Activated naive CD4-positive, alpha-beta T cell treated with anti-CD3 and anti-CD28 coated beads, Interleukin-2, amount 10 ng/mL, durations not matched to agents 7 days and 5 days (primary cell): ENCODE results near the gene TAS2R50.
"Not testable (repeated sequence)": the region's sequence is repeated elsewhere in the genome, so short reads cannot be mapped to it uniquely, and the experiment has no call there.

Source experiments
- CTCF ChIA-PET: fragments of 350-600 bp; sonication (Branson Sonifier 250); formaldehyde crosslinking; loops from one replicate; lab custom pipeline; 2021; ENCODE audit warnings: antibody characterized with exemption; lab: Charles Lee
- DNase-seq: peaks from one replicate; pipeline ENCODE4 v3.0.0-alpha.2; 2020
- H3K27ac Mint-ChIP-seq: one replicate; pipeline ENCODE4 v1.8.0; 2021; ENCODE audit warnings: mild to moderate bottlenecking, moderate library complexity, mixed read lengths
- H3K27me3 Mint-ChIP-seq: one replicate; pipeline ENCODE4 v1.8.0; 2021; ENCODE audit warnings: mild to moderate bottlenecking, mixed read lengths
- H3K36me3 Mint-ChIP-seq: one replicate; pipeline ENCODE4 v1.8.0; 2021; ENCODE audit warnings: mixed read lengths
- H3K4me1 Mint-ChIP-seq: one replicate; pipeline ENCODE4 v1.8.0; 2021; ENCODE audit warnings: mixed read lengths
- H3K4me3 Mint-ChIP-seq: one replicate; pipeline ENCODE4 v1.8.0; 2021; ENCODE audit warnings: mild to moderate bottlenecking, moderate library complexity, mixed read lengths
- H3K9me3 Mint-ChIP-seq: one replicate; pipeline ENCODE4 v1.8.0; 2021; ENCODE audit warnings: mixed read lengths

The TAS2R50 gene, protein sequence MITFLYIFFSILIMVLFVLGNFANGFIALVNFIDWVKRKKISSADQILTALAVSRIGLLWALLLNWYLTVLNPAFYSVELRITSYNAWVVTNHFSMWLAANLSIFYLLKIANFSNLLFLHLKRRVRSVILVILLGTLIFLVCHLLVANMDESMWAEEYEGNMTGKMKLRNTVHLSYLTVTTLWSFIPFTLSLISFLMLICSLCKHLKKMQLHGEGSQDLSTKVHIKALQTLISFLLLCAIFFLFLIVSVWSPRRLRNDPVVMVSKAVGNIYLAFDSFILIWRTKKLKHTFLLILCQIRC

DNA sequence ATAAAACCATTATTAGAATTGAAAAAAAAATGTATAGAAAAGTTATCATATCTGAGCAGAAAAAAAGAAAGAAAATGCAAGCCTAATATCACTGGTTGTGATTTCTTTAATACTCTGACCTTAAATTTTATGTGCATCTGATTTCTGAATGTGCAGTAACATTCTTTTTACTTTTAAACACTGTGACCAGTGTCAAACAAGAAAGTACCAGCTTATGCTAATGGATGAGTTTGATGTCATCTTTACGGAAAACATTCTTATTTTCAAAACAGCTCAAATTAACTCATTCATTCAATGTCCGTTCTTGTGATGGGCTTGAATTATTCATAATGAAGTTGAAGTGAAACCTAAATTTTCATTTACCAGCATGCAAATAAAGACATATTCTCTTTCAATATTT is at the start of gene TAS2R50:
Gene TAS2R50 (minus strand): TSS at position 101 of the 400 bp plus-strand sequence. CDS start 52 bp downstream, at position 49.
- Mint-ChIP-seq H3K9me3 (peaks cover 6% of the 10 kb centered on the region), H3K27ac (no peak within 1 kb of the TSS), H3K4me3 (no peak within 1 kb of the TSS), H3K27me3 (peaks cover 13% of the 10 kb centered on the region), H3K36me3 (peaks cover 12% of the 10 kb centered on the region), H3K4me1 (peaks cover 21% of the 10 kb centered on the region)
- CTCF ChIA-PET: no interaction called here
- DNase-seq: no peak

DNA sequence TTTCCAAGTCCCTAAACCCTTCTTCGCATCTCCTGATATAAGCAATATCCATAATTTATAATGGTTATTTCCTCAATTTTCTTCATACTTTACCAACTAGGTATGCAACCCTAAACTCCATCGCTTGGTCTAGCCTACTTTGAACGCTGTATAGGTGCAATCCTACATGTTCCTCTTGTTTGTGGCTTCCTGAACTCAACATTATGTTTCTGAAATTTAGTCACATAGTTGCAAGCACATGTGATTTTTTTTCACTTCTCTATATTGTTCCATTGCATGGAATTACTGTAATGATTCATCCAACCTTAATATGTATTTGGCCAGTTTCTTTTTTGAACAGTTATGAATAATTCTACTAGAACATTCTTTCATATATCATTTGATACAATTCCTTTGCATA is 47.2 kb upstream of the TAS2R50 start:
- H3K27me3 Mint-ChIP-seq, H3K36me3 Mint-ChIP-seq, DNase-seq, H3K4me1 Mint-ChIP-seq, H3K4me3 Mint-ChIP-seq, CTCF ChIA-PET, H3K27ac Mint-ChIP-seq, H3K9me3 Mint-ChIP-seq: not testable (repeated sequence)

DNA sequence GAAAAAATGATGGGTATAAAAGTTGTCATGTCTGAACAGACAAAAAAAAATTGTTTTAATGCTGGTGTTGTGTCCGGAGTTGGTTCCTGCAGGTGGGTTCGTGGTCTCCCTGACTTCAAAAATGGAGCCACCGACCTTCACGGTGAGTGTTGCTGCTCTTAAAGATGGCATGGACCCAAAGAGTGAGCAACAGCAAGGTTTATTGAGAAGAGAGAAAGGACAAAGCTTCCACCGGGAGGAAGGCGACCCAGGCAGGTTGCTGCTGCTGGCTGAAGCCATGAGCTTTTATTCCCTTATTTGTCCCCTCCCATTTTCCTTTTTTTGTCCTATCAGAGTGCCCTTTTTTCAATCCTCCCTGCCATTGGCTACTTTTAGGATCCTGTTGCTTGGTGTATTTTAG is 44.6 kb upstream of the TAS2R50 start, which contains the start of gene TAS2R31:
Gene TAS2R31 (minus strand): TSS at position 101 of the 400 bp plus-strand sequence. CDS start 72 bp downstream, at position 29.
- Mint-ChIP-seq H3K4me1 (no peaks in the 10 kb centered on the region), H3K4me3 (no peak within 1 kb of the TSS), H3K27me3 (no peaks in the 10 kb centered on the region), H3K27ac (no peak within 1 kb of the TSS), H3K36me3 (peaks cover 11% of the 10 kb centered on the region), H3K9me3 (peaks cover 2% of the 10 kb centered on the region)
- DNase-seq: no peak
- CTCF ChIA-PET: no interaction called here

DNA sequence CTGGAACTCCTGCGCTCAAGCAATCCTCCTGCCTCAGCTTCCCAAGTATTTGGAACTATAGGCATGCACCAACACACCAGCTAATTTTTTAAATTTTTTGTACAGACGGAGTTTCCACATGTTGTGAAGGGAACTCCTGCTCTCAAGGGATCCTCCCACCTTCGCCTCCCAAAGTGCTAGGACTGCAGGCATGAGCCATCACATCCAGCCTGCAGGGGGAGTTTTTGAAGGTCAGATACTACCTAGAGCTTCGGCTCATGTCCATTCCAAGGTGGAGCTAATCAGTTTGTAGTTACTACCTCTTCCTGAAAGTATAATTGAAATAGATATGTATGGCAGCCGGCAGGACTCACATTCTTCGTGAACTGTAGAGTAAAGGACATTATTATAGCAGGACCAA is 39.4 kb upstream of the TAS2R50 start:
- H3K9me3 Mint-ChIP-seq: peaks cover 7% of the 10 kb centered on the region

DNA sequence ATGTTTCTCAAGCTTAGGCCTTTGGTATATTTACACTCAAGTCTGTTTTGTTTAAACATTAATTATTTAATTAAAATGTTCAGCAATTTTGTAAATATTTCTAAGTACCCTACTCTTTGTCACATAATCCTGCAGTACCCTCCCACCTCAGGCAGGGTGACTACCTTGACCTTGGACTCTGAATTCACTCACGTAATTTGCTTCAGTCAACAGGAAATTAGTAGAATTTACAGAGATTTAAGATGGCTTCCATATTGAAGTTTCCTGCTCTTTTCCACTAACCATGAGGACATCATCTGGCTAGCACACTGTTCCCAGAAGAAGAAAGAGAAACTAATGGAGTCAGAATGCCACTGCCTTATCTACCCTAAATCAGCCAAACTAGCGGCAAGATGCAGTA is 36.7 kb upstream of the TAS2R50 start:
- Mint-ChIP-seq H3K36me3 (peaks cover 10% of the 10 kb centered on the region), H3K27me3 (no peaks in the 10 kb centered on the region), H3K4me3 (no peak overlapping the region), H3K9me3 (peaks cover 7% of the 10 kb centered on the region), H3K27ac (no peak overlapping the region), H3K4me1 (no peaks in the 10 kb centered on the region)
- no peak for DNase-seq
- CTCF ChIA-PET: no interaction called here

More for the DNA sequence above, 39.4 kb upstream of the TAS2R50 start:
- no peaks in the 10 kb centered on the region for H3K27me3 Mint-ChIP-seq
- no peak for DNase-seq
- CTCF ChIA-PET: no interaction called here
- no peak overlapping the region for H3K27ac Mint-ChIP-seq
- peaks cover 13% of the 10 kb centered on the region for H3K36me3 Mint-ChIP-seq
- H3K4me1 Mint-ChIP-seq: no peaks in the 10 kb centered on the region
- no peak overlapping the region for H3K4me3 Mint-ChIP-seq

DNA sequence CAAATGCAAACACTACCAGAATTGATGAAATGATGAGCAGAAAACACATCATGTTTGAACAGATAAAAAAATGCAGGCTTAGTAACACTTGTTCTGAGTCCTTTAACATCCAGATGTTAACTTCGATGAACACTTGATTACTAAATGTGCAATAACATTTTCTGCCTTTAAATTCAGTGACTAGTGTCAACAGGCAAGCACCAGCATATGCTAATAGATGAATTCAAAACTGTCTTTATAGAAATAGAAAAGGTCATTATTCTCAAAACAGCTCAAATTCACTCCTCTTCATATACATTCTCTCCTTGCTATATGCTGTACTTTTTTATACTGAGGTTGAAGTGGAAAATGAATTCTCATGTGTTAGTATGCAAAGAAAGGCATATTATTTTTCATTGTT is 35.8 kb upstream of the TAS2R50 start, which contains the start of gene TAS2R19:
Gene TAS2R19 (minus strand): TSS at position 101 of the 400 bp plus-strand sequence. CDS start 49 bp downstream, at position 52.
- Mint-ChIP-seq H3K4me1 (no peaks in the 10 kb centered on the region), H3K36me3 (peaks cover 10% of the 10 kb centered on the region), H3K9me3 (peaks cover 7% of the 10 kb centered on the region), H3K4me3 (no peak within 1 kb of the TSS), H3K27me3 (no peaks in the 10 kb centered on the region), H3K27ac (no peak within 1 kb of the TSS)
- CTCF ChIA-PET: no interaction called here
- no peak for DNase-seq

DNA sequence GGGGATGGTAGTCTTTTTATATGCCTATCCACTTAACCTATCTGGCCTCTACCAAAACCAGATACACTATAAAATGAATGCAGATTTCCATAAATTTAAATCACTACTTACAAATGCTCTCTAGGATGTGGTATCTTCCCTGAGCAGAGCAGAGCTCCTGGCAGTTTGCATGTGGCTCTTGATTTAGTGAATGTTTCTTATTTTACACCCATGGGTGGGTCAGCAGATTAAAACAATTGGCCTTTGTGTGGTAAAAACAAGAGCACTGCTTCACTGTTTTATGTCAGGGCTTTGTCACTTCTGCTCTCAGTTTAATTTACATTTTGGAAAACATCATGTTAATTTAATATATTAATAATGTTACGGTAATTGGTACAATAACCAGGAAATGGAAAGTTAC is 30.2 kb upstream of the TAS2R50 start:
- DNase-seq: no peak
- Mint-ChIP-seq H3K27me3 (no peaks in the 10 kb centered on the region), H3K36me3 (no peaks in the 10 kb centered on the region), H3K9me3 (no peaks in the 10 kb centered on the region), H3K4me3 (no peak overlapping the region), H3K4me1 (peaks cover 7% of the 10 kb centered on the region), H3K27ac (no peak overlapping the region)
- CTCF ChIA-PET: no interaction called here

DNA sequence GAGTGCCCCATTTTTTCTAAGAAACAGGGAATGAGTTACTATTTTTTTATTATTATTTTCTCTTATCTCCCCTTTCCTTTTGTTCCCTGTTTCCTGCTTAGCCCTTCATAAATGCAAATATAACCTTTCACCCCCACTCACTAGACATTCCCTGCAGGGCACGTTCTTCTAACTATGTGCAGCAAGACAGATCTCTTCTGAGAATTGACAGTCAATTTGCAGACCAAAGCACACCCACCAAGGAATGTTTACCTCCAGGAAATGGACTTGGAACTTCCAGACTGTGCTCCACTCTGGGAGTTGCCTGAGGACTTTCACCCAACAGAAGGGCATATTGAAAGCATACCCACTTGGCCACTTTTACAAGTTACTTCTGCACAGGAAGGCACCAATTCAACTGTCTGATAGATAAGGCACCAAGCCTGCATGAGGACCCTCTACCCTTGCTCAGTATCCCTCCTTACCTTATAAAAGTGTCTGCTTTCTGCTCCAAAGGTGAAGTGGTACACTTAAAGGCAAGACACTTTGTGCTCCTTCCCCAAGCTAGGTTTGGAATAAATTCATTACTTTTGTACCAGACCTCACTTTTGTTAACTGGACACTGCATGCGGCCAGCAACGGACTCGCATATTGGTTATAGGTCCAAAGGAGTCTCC is 29.2 kb upstream of the TAS2R50 start:
- Mint-ChIP-seq H3K4me3 (no peak overlapping the region), H3K36me3 (no peaks in the 10 kb centered on the region)

DNA sequence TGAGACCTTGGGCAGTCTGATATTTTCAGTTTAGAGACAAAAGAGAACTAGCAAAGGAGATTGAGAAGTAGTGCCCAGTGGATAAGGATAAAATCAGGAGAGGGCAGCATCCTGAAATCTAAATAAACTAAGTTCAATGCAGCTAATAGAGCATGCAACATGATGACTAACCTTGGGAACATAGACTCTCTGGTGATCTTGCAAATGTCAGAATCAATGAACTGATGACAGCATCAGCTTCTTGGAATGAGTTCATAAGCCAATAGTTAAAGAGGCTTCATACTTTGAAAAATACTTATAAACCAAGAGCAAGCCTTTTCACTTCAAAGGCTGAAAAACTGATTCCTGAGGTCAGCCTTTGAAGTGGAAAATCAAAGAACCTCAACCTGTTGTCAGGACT is 27.5 kb upstream of the TAS2R50 start:
- CTCF ChIA-PET: no interaction called here
- no peaks in the 10 kb centered on the region for H3K36me3 Mint-ChIP-seq
- H3K27me3 Mint-ChIP-seq: no peaks in the 10 kb centered on the region
- H3K4me1 Mint-ChIP-seq: peaks cover 7% of the 10 kb centered on the region
- H3K27ac Mint-ChIP-seq: no peak overlapping the region
- no peaks in the 10 kb centered on the region for H3K9me3 Mint-ChIP-seq
- DNase-seq: no peak
- H3K4me3 Mint-ChIP-seq: no peak overlapping the region

More for the DNA sequence above, 29.2 kb upstream of the TAS2R50 start:
- no peak for DNase-seq
- no peaks in the 10 kb centered on the region for H3K27me3 Mint-ChIP-seq
- no peaks in the 10 kb centered on the region for H3K9me3 Mint-ChIP-seq
- peaks cover 7% of the 10 kb centered on the region for H3K4me1 Mint-ChIP-seq
- CTCF ChIA-PET: no interaction called here
- no peak overlapping the region for H3K27ac Mint-ChIP-seq

DNA sequence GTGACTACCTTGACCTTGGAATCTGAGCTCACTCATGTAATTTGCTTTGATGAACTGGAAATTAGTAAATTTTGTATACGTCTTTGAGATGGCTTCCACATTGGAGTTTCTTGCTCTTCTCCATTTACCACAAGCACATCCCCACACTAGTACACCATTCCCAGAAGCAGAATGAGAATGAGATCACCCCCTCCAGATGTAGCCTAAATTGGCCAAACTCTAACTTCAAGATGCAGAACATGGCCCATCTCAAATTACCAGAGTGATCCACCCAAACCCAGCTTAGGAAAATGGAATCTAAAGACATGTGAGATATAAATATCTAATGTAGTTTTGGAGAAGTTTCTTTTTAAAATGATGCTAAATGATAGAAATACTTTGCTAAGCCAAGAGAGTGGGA is 20.9 kb upstream of the TAS2R50 start:
- Mint-ChIP-seq H3K4me3 (no peak overlapping the region), H3K9me3 (no peaks in the 10 kb centered on the region), H3K27ac (no peak overlapping the region), H3K36me3 (no peaks in the 10 kb centered on the region), H3K27me3 (no peaks in the 10 kb centered on the region), H3K4me1 (no peaks in the 10 kb centered on the region)
- CTCF ChIA-PET: no interaction called here
- no peak for DNase-seq

DNA sequence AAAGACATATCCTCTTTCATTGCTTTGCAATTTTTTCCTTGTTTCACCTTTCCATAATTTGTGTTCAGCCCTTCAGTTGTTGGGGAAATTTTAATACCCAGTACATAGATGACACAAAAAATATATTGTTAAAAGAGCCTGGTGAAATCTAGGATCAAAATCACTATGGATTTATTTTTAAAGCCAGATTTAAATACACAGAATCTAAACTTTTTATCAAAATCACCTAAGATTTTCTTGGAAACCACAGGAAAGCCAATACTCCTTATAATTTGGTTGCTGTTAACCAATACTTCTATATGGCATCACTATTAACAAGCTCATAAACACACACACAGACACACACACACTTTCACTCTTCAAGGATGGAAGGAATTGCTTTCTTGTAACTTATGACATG is 11.5 kb upstream of the TAS2R50 start, which contains the start of gene TAS2R20:
Gene TAS2R20 (minus strand): TSS at position 101 of the 400 bp plus-strand sequence. CDS start 429 bp downstream, outside the sequence.
- no peak within 1 kb of the TSS for H3K4me3 Mint-ChIP-seq
- no peaks in the 10 kb centered on the region for H3K27me3 Mint-ChIP-seq
- CTCF ChIA-PET: no interaction called here
- H3K27ac Mint-ChIP-seq: no peak within 1 kb of the TSS
- H3K9me3 Mint-ChIP-seq: no peaks in the 10 kb centered on the region
- DNase-seq: no peak
- peaks cover 9% of the 10 kb centered on the region for H3K36me3 Mint-ChIP-seq
- H3K4me1 Mint-ChIP-seq: no peaks in the 10 kb centered on the region

DNA sequence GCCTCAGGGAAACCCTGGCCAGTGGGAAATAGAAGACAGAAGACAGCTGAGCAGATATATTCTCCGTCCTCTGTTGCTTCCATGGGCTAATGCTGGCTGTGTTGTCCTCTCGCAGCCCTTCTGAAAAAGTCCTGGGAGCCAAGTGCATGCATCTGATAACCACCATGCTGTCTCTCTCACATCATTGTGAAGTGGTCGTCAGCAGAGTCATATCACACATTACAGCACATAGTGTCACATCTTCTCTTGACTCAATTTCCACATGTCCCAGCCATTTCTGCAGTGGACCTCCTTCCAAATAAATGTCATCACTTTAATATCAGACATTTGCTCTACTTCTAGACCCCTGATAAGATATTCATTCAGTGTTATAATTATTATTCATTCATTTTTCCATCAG is 7.6 kb upstream of the TAS2R50 start:
- no peak overlapping the region for H3K27ac Mint-ChIP-seq
- CTCF ChIA-PET: no interaction called here
- H3K9me3 Mint-ChIP-seq: peaks cover 5% of the 10 kb centered on the region
- no peaks in the 10 kb centered on the region for H3K27me3 Mint-ChIP-seq
- DNase-seq: no peak
- H3K4me3 Mint-ChIP-seq: no peak overlapping the region
- peaks cover 18% of the 10 kb centered on the region for H3K36me3 Mint-ChIP-seq
- no peaks in the 10 kb centered on the region for H3K4me1 Mint-ChIP-seq

DNA sequence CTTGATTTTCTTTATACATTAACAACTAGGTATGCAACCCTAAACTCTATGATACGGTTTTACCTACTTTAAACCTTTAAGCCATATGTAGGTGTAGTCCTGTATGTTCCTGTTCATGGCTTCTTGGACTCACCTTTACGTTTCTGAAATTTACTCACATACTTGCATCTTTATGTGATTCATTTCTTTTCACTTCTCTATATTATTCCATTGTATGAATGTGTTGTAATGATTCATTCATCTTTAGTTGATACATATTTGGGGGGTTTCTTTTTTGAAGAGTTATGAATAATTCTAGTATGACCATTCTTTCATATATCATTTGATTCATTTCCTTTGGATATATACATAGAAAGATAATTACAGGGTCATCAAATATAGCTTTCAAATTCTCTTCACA is 2.4 kb upstream of the TAS2R50 start:
- Mint-ChIP-seq H3K36me3 (peaks cover 16% of the 10 kb centered on the region), H3K27ac (no peak overlapping the region), H3K4me3 (no peak overlapping the region), H3K9me3 (peaks cover 6% of the 10 kb centered on the region), H3K4me1 (peaks cover 3% of the 10 kb centered on the region), H3K27me3 (peaks cover 8% of the 10 kb centered on the region)
- CTCF ChIA-PET: no interaction called here
- no peak for DNase-seq

DNA sequence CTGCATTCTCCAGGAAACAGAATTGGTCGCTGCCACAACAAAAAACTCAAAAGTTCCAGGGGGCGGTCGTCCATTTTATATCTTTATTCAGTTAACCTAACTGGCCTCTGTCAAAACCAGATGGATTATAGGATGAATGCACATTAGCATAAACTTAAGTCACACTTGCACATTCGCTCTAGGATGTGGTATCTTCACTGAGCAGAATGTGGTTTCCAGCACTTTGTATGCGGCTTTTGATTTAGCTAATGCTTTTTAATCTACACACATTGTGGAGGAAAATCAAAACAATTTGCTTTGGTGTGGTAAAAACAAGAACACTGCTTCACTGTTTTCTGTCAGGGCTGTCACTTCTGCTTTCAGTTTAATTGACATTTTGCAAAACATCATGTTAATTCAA is 4.5 kb downstream of the TAS2R50 start:
- H3K4me1 Mint-ChIP-seq: peaks cover 24% of the 10 kb centered on the region
- H3K4me3 Mint-ChIP-seq: no peak overlapping the region
- H3K27ac Mint-ChIP-seq: no peak overlapping the region
- CTCF ChIA-PET: no interaction called here
- DNase-seq: peak; percentile 73
- peaks cover 31% of the 10 kb centered on the region for H3K27me3 Mint-ChIP-seq
- H3K9me3 Mint-ChIP-seq: no peaks in the 10 kb centered on the region
- peaks cover 4% of the 10 kb centered on the region for H3K36me3 Mint-ChIP-seq

DNA sequence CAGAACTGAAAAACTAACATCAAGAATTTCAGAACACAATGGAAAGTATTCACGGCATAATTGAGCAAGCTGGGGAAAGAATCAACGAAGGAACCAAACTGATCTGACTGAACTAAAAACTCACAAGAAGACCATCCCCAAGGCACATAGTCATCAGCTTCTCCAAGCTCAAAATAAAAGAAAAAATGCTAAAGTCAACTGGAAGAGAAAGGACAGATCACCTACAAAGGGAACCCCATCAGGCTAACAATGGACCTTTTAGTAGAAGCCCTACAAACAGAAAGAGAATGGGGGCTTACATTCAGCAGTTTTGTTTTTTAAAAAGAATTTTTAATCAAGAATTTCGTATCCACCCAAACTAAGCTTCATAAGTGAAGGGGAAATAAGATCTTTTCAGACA is 11.7 kb downstream of the TAS2R50 start:
- Mint-ChIP-seq H3K27ac (no peak overlapping the region), H3K4me3 (no peak overlapping the region), H3K4me1 (no peaks in the 10 kb centered on the region), H3K9me3 (no peaks in the 10 kb centered on the region), H3K36me3 (no peaks in the 10 kb centered on the region), H3K27me3 (peaks cover 21% of the 10 kb centered on the region)
- CTCF ChIA-PET: no interaction called here
- no peak for DNase-seq
